B cell (primary cell): Measurements from ENCODE around the gene MVB12B. TPM values are rescaled to one million over a fixed set of nuclear protein-coding genes. Genes with fewer than 3 reads are reported as not detected.

Experiments
- ATAC-seq: fragments of 200-7000 bp; cut with Tn5 transposase; one replicate; pipeline ENCODE4 v1.10.0; 2021; ENCODE audit warnings: low read depth, mild to moderate bottlenecking, moderate number of reproducible peaks, moderate library complexity
- CTCF ChIA-PET: fragments of 350-600 bp; sonication (Branson Sonifier 250); formaldehyde crosslinking; loops from one replicate; lab custom pipeline; 2021; ENCODE audit warnings: antibody characterized with exemption, inconsistent platforms; lab: Charles Lee
- POLR2A ChIA-PET: fragments of 350-600 bp; sonication (Branson Sonifier 250); formaldehyde crosslinking; loops from one replicate; lab custom pipeline; 2021; ENCODE audit warnings: antibody characterized with exemption; lab: Charles Lee
- DNase-seq: peaks from one replicate; pipeline ENCODE4 v3.0.0; 2013
- H2AFZ ChIP-seq: 2 replicates; pipeline ENCODE4 v1.6.1; 2012; ENCODE audit warnings: mild to moderate bottlenecking, low read depth, low read length; ENCODE audit not compliant: insufficient read depth, poor library complexity, severe bottlenecking
- H3K27ac ChIP-seq, 2 donors: 1 replicate in 1 of 2; 2 replicates in 1 of 2; pipeline ENCODE4 v1.5.1; 2012 to 2013; ENCODE audit warnings: low read length in 2 of 2, mild to moderate bottlenecking in 2 of 2, moderate library complexity in 1 of 2
- H3K27me3 ChIP-seq, 4 experiments: fragments of 200-600 bp in 1 of 4; sonication (generic) in 1 of 4; replicated peaks in 1 of 4; 1 replicate in 2 of 4; 2 replicates in 2 of 4; pipeline versions ENCODE4 v1.6.1 to v1.7.0; 2013 to 2016; ENCODE audit warnings: low read length in 3 of 4, mild to moderate bottlenecking in 2 of 4, mixed read lengths in 1 of 4, moderate library complexity in 1 of 4; ENCODE audit not compliant: insufficient read depth in 4 of 4, control insufficient read depth in 3 of 4; ENCODE audit errors: control extremely low read depth in 1 of 4
- H3K36me3 ChIP-seq, 2 experiments: replicated peaks in 1 of 2; 1 replicate in 1 of 2; 2 replicates in 1 of 2; pipeline versions ENCODE4 v1.6.1 to v1.7.1; 2013; ENCODE audit warnings: low read length in 1 of 2; ENCODE audit not compliant: insufficient read depth in 2 of 2, control insufficient read depth in 1 of 2; ENCODE audit errors: control extremely low read depth in 1 of 2, extremely low read depth in 1 of 2
- H3K4me1 ChIP-seq, 2 donors: fragments of 200-600 bp in 1 of 2; sonication (generic) in 1 of 2; 1 replicate in 1 of 2; 2 replicates in 1 of 2; pipeline versions ENCODE4 v1.5.1 to v1.6.1; 2013 to 2017; ENCODE audit warnings: low read length in 2 of 2; ENCODE audit not compliant: control insufficient read depth in 2 of 2, insufficient read depth in 2 of 2
- H3K4me2 ChIP-seq: replicated peaks from 2 replicates; pipeline ENCODE3; 2012; ENCODE audit warnings: mild to moderate bottlenecking, low read depth, low read length; ENCODE audit not compliant: poor library complexity, severe bottlenecking
- H3K4me3 ChIP-seq, 5 experiments: fragments of 200-600 bp in 1 of 5; sonication (generic) in 1 of 5; 1 replicate in 3 of 5; 2 replicates in 2 of 5; pipeline versions ENCODE4 v1.5.1 to v1.7.0; 2011 to 2016; ENCODE audit warnings: low read length in 4 of 5, mild to moderate bottlenecking in 4 of 5, low read depth in 2 of 5, control low read depth in 1 of 5, moderate library complexity in 1 of 5; ENCODE audit not compliant: insufficient read depth in 1 of 5; ENCODE audit errors: control extremely low read depth in 1 of 5, extremely low read depth in 1 of 5
- H3K79me2 ChIP-seq: fragments of 200-600 bp; sonication (generic); one replicate; pipeline ENCODE4 v1.6.0; 2016; ENCODE audit warnings: low read length; ENCODE audit not compliant: control insufficient read depth, insufficient read depth
- H3K9ac ChIP-seq: fragments of 200-600 bp; sonication (generic); 2 replicates; pipeline ENCODE4 v1.6.1; 2017; ENCODE audit warnings: mild to moderate bottlenecking, low read length, moderate library complexity
- H3K9me3 ChIP-seq, 3 donors: one replicate each; pipeline versions ENCODE4 v1.6.1 to v1.7.1; 2013; ENCODE audit warnings: low read length in 2 of 3; ENCODE audit not compliant: control insufficient read depth in 2 of 3, insufficient read depth in 1 of 3; ENCODE audit errors: control extremely low read depth in 1 of 3
- H4K20me1 ChIP-seq: 2 replicates; pipeline ENCODE4 v1.6.0; 2012; ENCODE audit warnings: mild to moderate bottlenecking, low read length; ENCODE audit not compliant: insufficient read depth, control insufficient read depth, poor library complexity, severe bottlenecking
- H3K27ac Mint-ChIP-seq: one replicate; pipeline ENCODE4 v1.8.0; 2021; ENCODE audit warnings: mixed read lengths
- H3K27me3 Mint-ChIP-seq: one replicate; pipeline ENCODE4 v1.8.0; 2021; ENCODE audit warnings: mixed read lengths
- H3K4me1 Mint-ChIP-seq: one replicate; pipeline ENCODE4 v1.8.0; 2021; ENCODE audit warnings: mixed read lengths
- H3K4me3 Mint-ChIP-seq: one replicate; pipeline ENCODE4 v1.8.0; 2021; ENCODE audit warnings: mixed read lengths
- H3K9me3 Mint-ChIP-seq: one replicate; pipeline ENCODE4 v1.8.0; 2022; ENCODE audit warnings: mixed read lengths; ENCODE audit not compliant: insufficient read depth
- EZH2 ChIP-seq: IDR thresholded peaks from 2 replicates; pipeline ENCODE4 v1.6.1; 2012; ENCODE audit warnings: borderline replicate concordance, low read depth, mild to moderate bottlenecking, moderate library complexity, low read length; ENCODE audit not compliant: insufficient read depth, poor library complexity, severe bottlenecking
- WGBS: methylation state at CpG from one replicate; pipeline ENCODE4 v1.1.5; 2013; ENCODE audit warnings: missing lambda C conversion rate; ENCODE audit not compliant: insufficient coverage; 5-methylcytosine and 5-hydroxymethylcytosine counted together
- intact Hi-C: fragments of 100-400 bp; cut with micrococcal nuclease; formaldehyde crosslinking; loops from one replicate; pipeline ENCODE4 v1.10.0; 2022
- polyA plus RNA-seq: library from polyadenylated mRNA; depleted of rRNA; stranded (reverse); fragments of >200 nt; gene quantifications from 2 replicates; pipeline ENCODE4 v1.2.3, GENCODE V29; 2012
- total RNA-seq, 2 donors: library from RNA; stranded (reverse); fragments of 120-200 nt in 1 of 2; gene quantifications; 1 replicate in 1 of 2; 2 replicates in 1 of 2; pipeline versions ENCODE4 v1.2.3 to v1.2.4, GENCODE V29; 2013 to 2022
- TF ChIP-seq, protein P1 (sequence below): fragments of 200-600 bp; IDR thresholded peaks from one replicate; pipeline ENCODE4 v1.8.0; 2022; ENCODE audit warnings: antibody characterized with exemption, mild to moderate bottlenecking

The MVB12B gene
- total and polyA plus RNA-seq, 2 donors (not counting 1 experiment from before 2014, with no cell fraction given): 1.2 to 9.8 TPM

DNA sequence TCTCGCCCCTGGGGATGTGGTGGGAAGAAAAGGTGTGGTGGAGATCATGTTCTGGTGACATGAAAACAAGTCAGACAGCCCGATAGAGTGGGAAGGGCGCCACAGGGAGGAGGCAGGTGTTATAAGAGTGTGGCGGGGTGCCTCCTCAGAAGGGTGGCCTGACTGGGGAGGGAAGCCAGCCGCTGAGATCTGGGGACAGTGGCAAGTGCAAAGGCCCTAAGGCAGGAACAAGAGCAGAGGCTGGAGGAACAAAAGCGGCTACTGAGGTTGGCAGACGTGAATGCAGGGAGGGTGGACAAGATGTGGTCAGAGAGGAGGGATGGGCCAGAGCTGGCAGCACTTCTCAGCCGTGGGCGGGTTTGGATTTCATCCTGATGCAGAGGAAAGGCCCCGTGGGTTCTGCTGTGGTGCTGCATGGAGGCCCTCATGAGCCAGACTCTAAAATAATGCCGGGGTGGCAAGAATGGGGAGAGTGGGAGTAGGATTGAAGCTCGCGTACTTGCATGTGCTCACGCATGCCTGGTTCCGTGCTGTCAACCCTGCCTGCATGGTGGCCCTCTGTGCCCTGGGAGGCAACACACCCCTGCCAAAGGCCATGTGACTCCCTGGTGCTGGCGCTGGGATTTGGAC, 89.2 kb downstream of the MVB12B start:
- Mint-ChIP-seq H3K9me3 (no peaks in the 10 kb centered on the region), H3K27ac (no peak overlapping the region), H3K4me1 (peaks cover 30% of the 10 kb centered on the region), H3K27me3 (no peaks in the 10 kb centered on the region), H3K4me3 (no peak overlapping the region)
- CTCF ChIA-PET: interaction anchor here (1.6 kb wide), 1 partner anchor 17 kb away, joined by 4 read pairs; no protein-coding TSS in a partner anchor
- no peak overlapping the region for H3K27ac ChIP-seq
- H3K9me3 ChIP-seq: no peaks in the 10 kb centered on the region
- H4K20me1 ChIP-seq: no peaks in the 10 kb centered on the region
- no peaks in the 10 kb centered on the region for H3K27me3 ChIP-seq
- WGBS: 90% methylated on average over 16 of the region's 16 CpGs
- H3K4me3 ChIP-seq: no peak overlapping the region
- POLR2A ChIA-PET: no interaction called here
- no peaks in the 10 kb centered on the region for H3K79me2 ChIP-seq
- no peak for DNase-seq
- intact Hi-C loops: no loop called here
- H2AFZ ChIP-seq: no peak overlapping the region
- no peaks in the 10 kb centered on the region for H3K36me3 ChIP-seq
- no peak for TF ChIP-seq EZH2
- TF ChIP-seq, protein P1, sequence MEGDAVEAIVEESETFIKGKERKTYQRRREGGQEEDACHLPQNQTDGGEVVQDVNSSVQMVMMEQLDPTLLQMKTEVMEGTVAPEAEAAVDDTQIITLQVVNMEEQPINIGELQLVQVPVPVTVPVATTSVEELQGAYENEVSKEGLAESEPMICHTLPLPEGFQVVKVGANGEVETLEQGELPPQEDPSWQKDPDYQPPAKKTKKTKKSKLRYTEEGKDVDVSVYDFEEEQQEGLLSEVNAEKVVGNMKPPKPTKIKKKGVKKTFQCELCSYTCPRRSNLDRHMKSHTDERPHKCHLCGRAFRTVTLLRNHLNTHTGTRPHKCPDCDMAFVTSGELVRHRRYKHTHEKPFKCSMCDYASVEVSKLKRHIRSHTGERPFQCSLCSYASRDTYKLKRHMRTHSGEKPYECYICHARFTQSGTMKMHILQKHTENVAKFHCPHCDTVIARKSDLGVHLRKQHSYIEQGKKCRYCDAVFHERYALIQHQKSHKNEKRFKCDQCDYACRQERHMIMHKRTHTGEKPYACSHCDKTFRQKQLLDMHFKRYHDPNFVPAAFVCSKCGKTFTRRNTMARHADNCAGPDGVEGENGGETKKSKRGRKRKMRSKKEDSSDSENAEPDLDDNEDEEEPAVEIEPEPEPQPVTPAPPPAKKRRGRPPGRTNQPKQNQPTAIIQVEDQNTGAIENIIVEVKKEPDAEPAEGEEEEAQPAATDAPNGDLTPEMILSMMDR: no peak
- ATAC-seq: no peak
- no peak overlapping the region for H3K4me2 ChIP-seq
- H3K4me1 ChIP-seq: peaks cover 26 to 27% of the 10 kb centered on the region in 2 donors
- H3K9ac ChIP-seq: no peak overlapping the region

DNA sequence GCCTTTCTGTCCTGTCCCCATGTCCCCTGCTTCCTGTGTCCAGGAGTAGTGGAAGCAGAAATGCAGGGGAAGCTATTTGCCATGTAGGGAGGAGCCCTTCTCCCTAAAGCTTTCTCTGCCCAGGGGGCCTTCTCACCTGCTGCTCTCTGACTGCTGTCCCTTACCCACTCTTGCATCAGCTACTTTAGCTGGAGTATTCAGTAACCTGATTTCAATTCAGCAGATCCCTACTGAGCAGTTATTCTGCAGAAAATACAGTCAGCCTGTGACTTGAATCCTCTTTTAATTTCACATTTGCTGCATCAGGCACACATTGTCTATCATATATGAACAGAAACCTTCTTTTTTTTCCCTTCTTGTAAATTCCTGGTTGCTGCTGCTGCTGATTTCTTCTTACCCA, 90.4 kb downstream of the MVB12B start:
- no peaks in the 10 kb centered on the region for H3K79me2 ChIP-seq
- POLR2A ChIA-PET: no interaction called here
- no peaks in the 10 kb centered on the region for H3K9me3 Mint-ChIP-seq

More for the DNA sequence above, 90.4 kb downstream of the MVB12B start:
- H4K20me1 ChIP-seq: no peaks in the 10 kb centered on the region
- H3K4me2 ChIP-seq: no peak overlapping the region
- no peaks in the 10 kb centered on the region for H3K27me3 ChIP-seq
- Mint-ChIP-seq H3K27ac (no peak overlapping the region), H3K27me3 (no peaks in the 10 kb centered on the region), H3K4me3 (no peak overlapping the region), H3K4me1 (peaks cover 18% of the 10 kb centered on the region)
- CTCF ChIA-PET: interaction anchor here (1.6 kb wide), 1 partner anchor 18 kb away, joined by 4 read pairs; no protein-coding TSS in a partner anchor
- no peak overlapping the region for H2AFZ ChIP-seq
- H3K36me3 ChIP-seq: no peaks in the 10 kb centered on the region
- TF ChIP-seq EZH2: no peak
- TF ChIP-seq, protein P1: no peak
- no peak overlapping the region for H3K27ac ChIP-seq
- peaks cover 17 to 18% of the 10 kb centered on the region in 2 donors for H3K4me1 ChIP-seq
- H3K9me3 ChIP-seq: no peaks in the 10 kb centered on the region
- intact Hi-C loops: no loop called here
- H3K9ac ChIP-seq: no peak overlapping the region
- no peak for ATAC-seq
- no peak for DNase-seq
- H3K4me3 ChIP-seq: no peak overlapping the region
